ENCODE data around the gene CCL1.

The CCL1 gene

GRCh38 chr17:34382621-34383124, 19.6 kb upstream of the CCL1 start:
- TF ChIP-seq, protein P1, sequence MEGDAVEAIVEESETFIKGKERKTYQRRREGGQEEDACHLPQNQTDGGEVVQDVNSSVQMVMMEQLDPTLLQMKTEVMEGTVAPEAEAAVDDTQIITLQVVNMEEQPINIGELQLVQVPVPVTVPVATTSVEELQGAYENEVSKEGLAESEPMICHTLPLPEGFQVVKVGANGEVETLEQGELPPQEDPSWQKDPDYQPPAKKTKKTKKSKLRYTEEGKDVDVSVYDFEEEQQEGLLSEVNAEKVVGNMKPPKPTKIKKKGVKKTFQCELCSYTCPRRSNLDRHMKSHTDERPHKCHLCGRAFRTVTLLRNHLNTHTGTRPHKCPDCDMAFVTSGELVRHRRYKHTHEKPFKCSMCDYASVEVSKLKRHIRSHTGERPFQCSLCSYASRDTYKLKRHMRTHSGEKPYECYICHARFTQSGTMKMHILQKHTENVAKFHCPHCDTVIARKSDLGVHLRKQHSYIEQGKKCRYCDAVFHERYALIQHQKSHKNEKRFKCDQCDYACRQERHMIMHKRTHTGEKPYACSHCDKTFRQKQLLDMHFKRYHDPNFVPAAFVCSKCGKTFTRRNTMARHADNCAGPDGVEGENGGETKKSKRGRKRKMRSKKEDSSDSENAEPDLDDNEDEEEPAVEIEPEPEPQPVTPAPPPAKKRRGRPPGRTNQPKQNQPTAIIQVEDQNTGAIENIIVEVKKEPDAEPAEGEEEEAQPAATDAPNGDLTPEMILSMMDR (IDR thresholded peaks at IDR 0.05): no peak

GRCh38 chr17:34379868-34380267, 16.8 kb upstream of the CCL1 start:
- TF ChIP-seq, protein P1 (IDR thresholded peaks at IDR 0.05): no peak

DNA sequence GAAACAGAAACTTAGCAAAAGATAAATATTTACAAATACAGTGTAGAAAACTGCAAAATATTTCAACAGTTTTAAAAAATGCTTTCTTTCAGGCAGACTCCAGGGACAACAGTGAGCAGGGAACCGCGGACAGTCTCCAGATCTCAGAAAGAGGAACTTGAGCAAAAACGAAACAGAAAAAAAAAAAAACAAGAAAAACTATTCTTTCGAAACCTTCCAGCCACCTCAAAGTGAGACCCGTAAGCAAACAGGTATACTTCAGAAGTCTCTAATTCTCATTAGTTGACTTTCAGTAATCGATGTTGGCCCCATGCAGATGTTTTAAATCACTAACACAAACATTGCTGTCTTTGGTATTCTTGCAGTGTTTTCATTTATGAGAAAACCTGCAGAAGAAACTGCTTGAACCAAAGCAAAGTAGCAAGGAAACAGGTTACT, 15.7 kb upstream of the CCL1 start:
- TF ChIP-seq, protein P1 (IDR thresholded peaks at IDR 0.05): no peak

- TF ChIP-seq, protein P1 (IDR thresholded peaks at IDR 0.05): no peak
These were observed 14.2 kb upstream of the CCL1 start for GRCh38 chr17:34377078-34377823.

GRCh38 chr17:34375426-34375997, 12.5 kb upstream of the CCL1 start:
- TF ChIP-seq, protein P1 (IDR thresholded peaks at IDR 0.05): no peak

GRCh38 chr17:34374457-34374856, 11.4 kb upstream of the CCL1 start:
- TF ChIP-seq, protein P1 (IDR thresholded peaks at IDR 0.05): no peak

GRCh38 chr17:34371405-34372100, 8.5 kb upstream of the CCL1 start:
- TF ChIP-seq, protein P1 (IDR thresholded peaks at IDR 0.05): no peak
